T47D (cell line): ENCODE measurements around the gene NUDT8.
A peak's percentile ranks its signal among the peaks of the same experiment; 100 is the strongest.

ENCODE experiments used
- DNase-seq, 2 experiments: peaks; one replicate each; pipeline versions ENCODE4 v3.0.0 to v3.0.0-alpha.2; 2011 to 2012; ENCODE audit warnings: low read depth in 1 of 2, low spot score in 1 of 2
- JUND ChIP-seq: IDR thresholded peaks from 2 replicates; pipeline ENCODE4 v1.6.1; 2012; ENCODE audit warnings: low read depth
- in situ Hi-C: cut with HindIII; loops from 2 replicates; pipeline ENCODE4 v1.10.0; 2016; ENCODE audit warnings: low sequenced_read_pairs, low pct_unique_long_range_greater_than_20kb

The NUDT8 gene

DNA sequence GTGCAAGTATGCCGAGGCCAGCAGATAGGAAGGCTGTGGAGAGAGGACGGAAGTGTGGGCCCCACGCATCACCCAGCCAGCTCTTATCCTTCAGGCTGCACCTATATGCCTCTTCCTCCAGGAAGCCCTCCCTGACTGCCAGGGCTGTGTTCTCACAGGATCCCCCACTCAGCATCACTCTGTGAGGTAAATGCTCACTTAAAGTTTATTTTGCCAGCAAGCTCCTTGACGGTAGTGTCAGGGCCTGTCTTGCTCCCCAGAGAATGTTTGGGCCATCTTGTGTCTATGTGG, 5.4 kb upstream of the NUDT8 start:
- in situ Hi-C loops: no loop called here
- no peak for TF ChIP-seq JUND
- DNase-seq: no peak

DNA sequence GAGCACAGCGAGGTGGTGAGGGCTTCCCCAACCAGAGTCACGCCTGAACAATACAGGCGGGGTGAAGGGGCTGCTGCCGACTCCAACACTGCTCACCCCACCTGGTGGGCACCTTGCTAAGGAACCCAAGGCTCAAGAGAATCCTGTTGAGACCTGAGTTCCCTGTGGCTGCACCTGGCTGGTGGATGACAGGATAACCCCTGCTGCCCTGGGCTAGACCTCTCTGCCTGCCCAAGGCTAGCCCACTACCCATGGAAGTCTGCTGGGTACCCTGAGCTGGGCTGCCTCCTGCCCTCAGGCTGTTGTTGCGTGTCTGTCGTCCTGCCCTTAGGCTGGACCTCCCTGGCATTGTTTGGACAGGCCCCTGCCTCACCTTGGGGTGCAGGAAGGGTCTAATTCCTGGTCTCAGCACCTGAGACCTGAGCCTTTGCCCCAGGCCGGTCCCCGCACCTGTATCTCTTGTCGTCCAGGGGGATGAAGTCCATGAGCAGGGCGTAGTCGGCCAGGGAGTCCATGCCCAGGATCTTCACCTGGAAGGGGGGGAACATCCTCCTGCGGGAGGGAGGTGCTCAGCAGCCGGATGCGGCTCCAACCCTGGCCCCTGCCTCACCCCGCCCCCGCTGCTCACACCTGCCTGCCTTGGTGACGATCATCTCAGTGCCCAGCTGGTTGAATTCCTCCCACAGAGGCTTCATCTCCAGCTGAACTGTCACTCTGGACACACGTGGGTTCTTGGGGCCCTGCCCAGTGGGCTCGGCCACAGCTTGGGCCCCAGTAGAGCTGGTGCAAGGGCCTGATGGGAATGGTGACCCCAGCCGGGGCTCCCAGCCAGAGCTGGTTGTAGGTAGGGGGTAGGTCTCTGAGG, 4.9 kb upstream of the NUDT8 start:
- in situ Hi-C loops: no loop called here
- TF ChIP-seq JUND: no peak
- DNase-seq: no peak

DNA sequence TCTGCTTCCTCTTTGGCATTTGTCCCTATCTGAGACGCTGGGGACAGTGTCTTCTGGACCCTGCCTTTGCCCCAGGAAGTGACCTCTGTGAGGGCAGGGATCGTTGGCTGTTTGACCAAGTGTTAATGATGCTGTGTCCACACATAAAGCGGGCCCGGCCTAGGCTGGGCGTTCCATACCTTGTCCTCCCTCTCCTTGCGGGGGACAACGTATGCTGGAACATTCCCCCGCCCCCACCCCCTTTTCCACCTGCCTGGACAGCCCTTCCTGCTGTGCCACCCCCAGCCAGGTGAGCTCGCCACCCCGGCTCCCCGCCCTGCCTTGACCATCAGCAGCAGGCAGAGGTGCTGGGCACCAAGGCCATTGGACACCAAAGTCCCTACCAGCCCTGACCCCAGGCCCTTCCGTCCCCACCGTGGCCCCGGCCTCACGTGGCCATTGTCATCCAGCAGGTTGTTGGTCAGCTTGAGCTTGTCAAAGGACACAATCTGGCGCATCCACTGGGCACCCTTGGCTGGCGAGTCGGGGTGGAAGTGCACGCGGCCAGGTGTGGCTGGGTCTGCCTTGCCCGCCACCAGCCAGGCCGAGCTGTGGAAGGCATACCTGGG, 4.1 kb upstream of the NUDT8 start:
- TF ChIP-seq JUND: no peak
- in situ Hi-C loops: no loop called here
- DNase-seq: no peak

DNA sequence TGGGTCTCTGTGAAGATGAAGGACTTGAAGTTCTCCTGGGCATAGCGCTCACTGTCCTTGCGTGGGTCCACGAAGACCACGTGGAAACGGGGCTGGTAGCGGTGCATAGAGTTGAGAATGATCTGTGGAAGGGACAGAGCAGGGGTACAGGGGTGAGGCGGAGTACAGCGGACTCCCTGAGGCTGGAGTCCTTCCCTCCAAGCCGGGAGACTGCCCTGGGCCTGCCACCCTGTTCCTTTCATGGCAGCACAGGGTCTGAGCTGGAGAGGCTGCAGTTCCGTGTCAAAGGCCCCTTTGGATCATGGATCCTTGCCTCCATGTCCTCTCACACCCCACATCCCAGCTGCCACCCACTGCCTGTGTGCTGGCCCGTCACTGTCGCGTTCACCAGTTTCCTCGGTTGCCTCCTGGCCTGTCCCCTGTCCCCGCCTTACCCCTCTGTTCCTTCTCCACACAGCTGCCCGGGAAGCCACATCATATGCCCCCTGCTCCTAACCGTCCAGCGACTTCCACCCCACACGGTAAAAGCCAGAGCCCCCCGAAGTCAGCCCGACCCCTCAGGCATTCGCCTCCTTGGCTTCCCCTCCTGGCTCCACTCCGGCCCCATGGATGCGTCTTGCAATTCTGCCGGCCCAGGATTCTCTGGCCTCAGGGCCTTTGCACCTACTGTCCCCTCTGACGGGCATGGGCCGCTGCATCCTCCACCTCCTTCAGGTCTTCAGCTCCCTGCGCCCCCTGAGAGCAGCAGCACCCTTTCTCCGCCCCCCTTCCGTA, 3.4 kb upstream of the NUDT8 start:
- DNase-seq: no peak
- in situ Hi-C loops: no loop called here
- no peak for TF ChIP-seq JUND

DNA sequence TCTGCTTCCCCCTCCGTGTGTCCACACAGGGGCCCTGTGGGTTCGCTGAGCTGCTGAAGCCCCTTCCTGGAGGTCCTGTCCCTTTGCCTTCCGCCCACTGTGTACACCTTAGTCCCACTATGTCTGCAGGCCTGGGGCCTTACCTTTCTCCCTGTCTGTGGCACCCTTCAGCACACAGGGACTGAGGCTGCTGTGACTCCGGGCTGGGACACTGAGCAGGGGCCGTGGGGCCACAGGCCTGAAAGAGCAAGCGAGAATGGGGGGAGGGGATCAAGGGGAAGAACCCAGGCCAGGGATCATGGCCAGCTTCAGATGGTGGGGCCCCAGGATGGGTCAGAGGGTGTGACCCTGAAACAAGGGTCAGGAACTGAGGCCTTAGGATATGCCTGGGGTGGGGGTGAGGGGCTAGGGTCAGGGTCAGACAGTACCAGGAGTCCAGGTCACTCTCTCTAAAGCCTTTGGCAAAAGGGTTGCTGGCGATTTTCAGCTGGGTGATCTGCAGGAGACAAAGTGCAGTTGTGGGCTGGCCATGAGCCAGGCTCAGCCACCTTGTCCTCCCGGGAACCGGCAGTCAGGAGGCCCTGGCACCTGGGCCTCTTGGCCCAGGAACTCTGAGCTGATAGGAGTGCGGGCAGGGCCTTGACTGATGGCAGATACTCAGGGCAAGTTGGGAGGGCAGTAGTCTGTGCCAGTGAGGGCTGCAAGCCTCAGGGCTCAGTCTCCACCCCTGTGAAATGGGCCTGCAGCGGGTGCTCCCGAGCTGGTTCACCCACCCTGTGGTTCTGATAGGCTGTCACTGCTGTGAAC, 2.6 kb upstream of the NUDT8 start:
- no peak for DNase-seq
- in situ Hi-C loops: no loop called here
- TF ChIP-seq JUND: no peak

DNA sequence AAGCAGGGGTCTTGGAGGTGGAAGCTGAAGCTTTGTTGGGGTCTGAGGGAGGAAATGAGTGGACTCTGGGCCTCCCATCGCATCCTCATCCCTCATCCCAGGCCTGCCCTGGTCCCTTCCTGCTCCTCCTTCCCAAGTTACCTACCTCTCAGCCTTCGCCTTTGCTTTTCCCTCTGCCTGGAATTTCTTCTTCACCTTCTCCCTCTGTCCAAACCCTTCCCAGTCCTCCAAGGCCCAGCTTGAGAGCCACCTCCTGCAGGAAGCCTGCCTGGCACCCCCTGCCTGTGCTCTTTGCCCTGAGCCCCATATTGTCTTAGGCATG, 2.1 kb upstream of the NUDT8 start:
- no peak for DNase-seq
- in situ Hi-C loops: no loop called here
- no peak for TF ChIP-seq JUND

DNA sequence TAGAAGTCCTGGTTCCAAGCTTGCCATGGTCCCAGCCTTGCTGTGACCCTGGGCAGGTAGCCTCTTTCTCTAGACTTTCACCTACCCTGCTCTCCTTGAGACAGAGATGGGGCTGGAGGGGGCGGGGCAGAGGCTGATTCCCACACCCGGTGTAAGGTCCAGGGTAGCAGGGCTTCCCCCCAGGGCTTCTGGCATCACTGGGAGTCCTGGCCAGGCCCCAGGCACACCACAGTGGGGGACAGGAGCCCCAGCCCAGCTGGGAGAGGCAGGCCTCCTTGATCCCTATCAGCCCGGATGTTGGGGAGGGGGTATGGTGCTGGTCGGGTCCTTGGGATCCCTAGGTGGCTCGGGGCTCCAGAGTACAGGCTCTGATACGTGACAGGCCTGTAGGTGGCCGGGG, 1.7 kb upstream of the NUDT8 start:
- no peak for TF ChIP-seq JUND
- DNase-seq: no peak
- in situ Hi-C loops: no loop called here

DNA sequence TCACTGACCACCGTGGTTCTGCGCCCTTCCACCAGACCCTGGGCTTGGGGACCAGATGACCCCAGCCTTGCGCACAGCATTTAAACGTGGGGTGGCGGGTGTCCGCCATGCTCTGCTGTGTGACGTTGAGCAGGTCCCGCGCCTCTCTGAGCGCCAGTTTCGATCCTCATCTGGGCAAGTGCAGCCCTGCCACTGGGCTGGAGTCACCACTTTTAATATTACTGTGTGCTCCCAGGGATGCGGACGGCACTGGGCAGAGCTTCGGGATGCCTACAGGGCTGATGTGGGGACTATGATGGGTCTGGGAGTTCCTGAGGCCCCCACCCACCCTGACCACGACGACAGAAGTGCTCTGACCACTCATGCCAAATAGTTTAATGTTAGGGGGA, 1.2 kb upstream of the NUDT8 start:
- TF ChIP-seq JUND: no peak
- no peak for DNase-seq
- in situ Hi-C loops: no loop called here

DNA sequence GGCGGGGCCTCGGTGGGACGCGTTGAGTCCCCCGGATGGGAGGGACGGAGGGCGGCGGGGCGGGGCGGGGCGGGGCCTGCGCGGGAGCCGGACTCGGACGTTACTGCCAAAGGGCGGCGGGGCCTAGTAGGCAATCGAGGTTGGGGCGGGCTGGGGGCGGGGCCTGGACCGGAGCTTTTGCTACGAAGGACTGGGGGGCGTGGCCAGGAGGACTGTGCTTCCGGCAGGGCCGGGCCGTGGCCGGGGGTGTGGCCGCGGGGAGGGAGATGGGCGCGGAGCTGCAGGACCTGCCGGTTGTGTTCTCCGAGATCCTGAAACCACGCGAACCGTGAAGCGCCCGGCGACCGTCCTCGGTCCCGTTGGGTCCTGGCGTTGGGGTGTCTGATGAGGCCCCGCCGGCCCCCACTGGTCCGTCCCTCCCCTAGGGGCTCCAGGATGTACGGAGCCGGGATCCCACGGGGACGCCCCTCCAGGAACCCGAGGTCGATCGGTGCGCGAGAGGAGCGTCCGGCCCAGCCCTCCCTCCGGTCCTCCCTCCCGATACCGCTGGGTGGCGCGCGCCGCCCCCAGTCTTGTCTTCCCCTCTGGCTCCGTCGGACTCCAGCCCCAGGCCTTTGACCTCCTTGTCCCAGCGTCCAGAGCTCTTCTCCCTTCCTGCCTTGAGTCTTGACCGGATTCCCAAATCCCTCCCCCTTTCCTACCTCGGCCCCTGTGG, 648 bp upstream of the NUDT8 start:
- DNase-seq: peak; percentile 97 to 99
- no peak for TF ChIP-seq JUND
- in situ Hi-C loops: no loop called here

DNA sequence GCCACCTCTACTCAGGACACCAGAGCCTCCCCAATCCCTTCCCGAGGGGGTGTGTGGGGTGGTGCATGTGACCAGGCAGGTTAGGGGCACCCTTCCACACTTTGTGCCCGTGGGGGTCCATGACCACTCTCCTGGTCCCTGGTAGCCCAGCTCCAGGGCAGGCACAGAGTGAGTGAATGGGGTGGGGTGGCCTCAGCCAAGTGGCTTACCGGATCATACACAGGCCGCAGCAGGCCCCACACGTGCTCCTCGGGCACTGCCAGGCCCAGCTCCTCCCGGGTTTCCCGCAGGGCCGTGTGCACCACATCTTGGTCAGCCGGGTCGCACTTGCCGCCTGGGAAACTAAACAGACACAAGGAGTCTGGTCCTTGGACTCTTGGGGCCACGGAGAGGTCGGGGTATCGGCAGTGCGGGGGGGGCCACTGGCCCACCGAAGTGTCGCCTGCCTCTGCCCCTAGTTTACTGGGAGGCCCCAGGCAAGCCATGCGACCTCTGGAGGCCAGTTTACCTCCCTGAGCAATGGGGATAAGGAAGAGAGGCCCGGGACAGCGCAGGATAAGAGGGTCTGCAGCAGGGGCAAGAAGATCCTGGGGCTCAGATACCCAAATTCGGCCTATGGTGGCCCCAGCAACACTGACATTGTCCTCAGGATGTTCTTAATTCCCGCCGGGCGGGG, 889 bp downstream of the NUDT8 start:
- DNase-seq: no peak
- in situ Hi-C loops: no loop called here
- TF ChIP-seq JUND: no peak

DNA sequence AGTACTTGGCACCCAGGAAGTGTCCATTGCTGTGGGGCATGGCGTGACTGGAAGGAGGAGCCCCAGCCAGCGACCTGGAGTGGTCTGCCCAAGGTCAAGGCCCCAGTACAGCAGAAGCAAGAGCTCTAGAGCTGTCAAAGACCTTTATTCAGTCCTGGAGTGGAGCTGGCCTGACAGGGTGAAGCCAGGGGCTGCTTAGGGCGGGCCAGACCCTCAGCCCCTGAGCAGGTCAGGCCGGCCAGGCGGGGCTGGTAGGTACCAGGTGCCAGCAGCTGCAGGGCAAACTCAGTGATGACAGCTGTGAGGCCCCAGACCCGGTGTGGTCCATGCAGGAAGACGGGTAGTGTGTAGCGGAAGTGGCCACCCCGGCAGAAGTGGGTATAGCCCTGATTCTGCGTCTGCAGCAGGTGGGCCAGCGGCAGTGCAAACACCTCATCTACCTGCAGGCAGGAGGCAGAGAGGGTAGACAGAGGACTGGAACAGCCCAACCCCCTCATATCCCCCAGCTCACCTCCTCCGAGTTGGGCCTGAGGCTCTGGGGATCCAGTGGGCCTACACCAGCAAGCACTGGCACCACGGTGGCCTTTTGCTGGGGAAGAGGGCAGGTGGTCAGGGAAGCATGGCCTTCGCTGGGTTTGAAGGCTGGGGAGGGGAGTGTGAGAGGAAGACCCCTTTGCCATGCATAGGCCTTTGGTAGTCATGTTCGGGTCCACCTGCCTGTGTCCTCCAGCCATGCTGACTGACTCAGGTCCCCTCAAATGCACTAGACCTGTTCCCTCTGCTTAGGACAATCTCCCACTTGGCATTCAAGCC, 1.7 kb downstream of the NUDT8 start:
- in situ Hi-C loops: no loop called here
- no peak for DNase-seq
- no peak for TF ChIP-seq JUND
